HL-60 (cell line): ENCODE results near the gene VARS2.
"Not testable (repeated sequence)": the region's sequence is repeated elsewhere in the genome, so short reads cannot be mapped to it uniquely, and the experiment has no call there.

Source experiments
- DNase-seq, 2 experiments: peaks; one replicate each; pipeline ENCODE4 v3.0.0-alpha.2; 2010 to 2020; ENCODE audit warnings: low read depth in 1 of 2, low spot score in 1 of 2
- H3K27ac ChIP-seq: fragments of 250-450 bp; sonication (Bioruptor Pico); replicated peaks from 2 replicates; pipeline ENCODE4 v1.5.1; 2020; ENCODE audit warnings: mild to moderate bottlenecking, moderate library complexity
- H3K27me3 ChIP-seq: fragments of 250-450 bp; sonication (Bioruptor Pico); 2 replicates; pipeline ENCODE4 v1.5.1; 2021; ENCODE audit warnings: mild to moderate bottlenecking, moderate library complexity; ENCODE audit not compliant: insufficient read depth, poor library complexity, severe bottlenecking
- H3K4me3 ChIP-seq: replicated peaks from 2 replicates; pipeline ENCODE4 v1.5.1; 2011; ENCODE audit warnings: mild to moderate bottlenecking, control low read depth, low read length; ENCODE audit not compliant: insufficient read depth
- CTCF ChIP-seq: IDR thresholded peaks from one replicate; pipeline ENCODE4 v1.5.1; 2011; ENCODE audit warnings: low read length, control low read depth, inconsistent platforms; ENCODE audit not compliant: insufficient read depth
- GABPA ChIP-seq: IDR thresholded peaks from 2 replicates; pipeline ENCODE4 v1.6.1; 2012; ENCODE audit warnings: low read depth
- POLR2AphosphoS5 ChIP-seq: IDR thresholded peaks from 2 replicates; pipeline ENCODE4 v1.6.1; 2012; ENCODE audit warnings: low read depth
- REST ChIP-seq: IDR thresholded peaks from 2 replicates; pipeline ENCODE4 v1.6.1; 2012; ENCODE audit warnings: low read depth; ENCODE audit not compliant: insufficient replicate concordance
- SPI1 ChIP-seq: IDR thresholded peaks from 2 replicates; pipeline ENCODE4 v1.6.1; 2012; ENCODE audit warnings: low read depth, mild to moderate bottlenecking, borderline replicate concordance

Gene VARS2

GRCh38 chr6:30871592-30872183 is 42.4 kb upstream of the VARS2 start:
- Histone ChIP-seq H3K4me3 (no peak overlapping the region), H3K27ac (no peak overlapping the region), H3K27me3 (no peaks in the 10 kb centered on the region)
- TF ChIP-seq SPI1 (no peak), CTCF (no peak), GABPA (no peak), POLR2AphosphoS5 (no peak), REST (no peak)
- DNase-seq, result no peak

- DNase-seq, result no peak
- Histone ChIP-seq H3K27me3 (no peaks in the 10 kb centered on the region), H3K27ac (no peak overlapping the region), H3K4me3 (no peak overlapping the region)
- TF ChIP-seq GABPA (no peak), CTCF (no peak), SPI1 (no peak), REST (no peak), POLR2AphosphoS5 (no peak)
These were observed 40.8 kb upstream of the VARS2 start for GRCh38 chr6:30873137-30873640.

- not testable (repeated sequence) for H3K4me3 ChIP-seq, DNase-seq, H3K27ac ChIP-seq, H3K27me3 ChIP-seq
These were observed 40.2 kb upstream of the VARS2 start for GRCh38 chr6:30873795-30874194.

- Histone ChIP-seq H3K27ac (no peak overlapping the region), H3K27me3 (no peaks in the 10 kb centered on the region), H3K4me3 (no peak overlapping the region)
- DNase-seq, result no peak
- no peak for TF ChIP-seq CTCF
- no peak for TF ChIP-seq REST
- TF ChIP-seq GABPA, result no peak
- TF ChIP-seq POLR2AphosphoS5, result no peak
- TF ChIP-seq SPI1, result no peak
These were observed 38.6 kb upstream of the VARS2 start for GRCh38 chr6:30875244-30876038.
